Caco-2 (cell line): ENCODE measurements around the gene GBP5. TPM values are rescaled to one million over a fixed set of nuclear protein-coding genes. Genes with fewer than 3 reads are reported as not detected.

ENCODE experiments used
- BruUV-seq: library from RNA; stranded (reverse); fragments of 400-500 nt; replicated peaks from 2 replicates; lab custom pipeline; 2021; lab: Mats Ljungman, UMichigan
- CTCF ChIA-PET: fragments of 300-600 bp; sonication (Branson Sonifier 250); formaldehyde crosslinking; loops from one replicate; lab custom pipeline; 2022; ENCODE audit warnings: antibody characterized with exemption; lab: Charles Lee
- POLR2A ChIA-PET: fragments of 300-600 bp; sonication (Branson Sonifier 250); formaldehyde crosslinking; loops from one replicate; lab custom pipeline; 2022; ENCODE audit warnings: antibody characterized with exemption; lab: Charles Lee
- DNase-seq, 2 experiments: peaks; one replicate each; pipeline versions ENCODE4 v3.0.0 to v3.0.0-alpha.2; 2020 to 2022
- H3K27me3 ChIP-seq: replicated peaks from 2 replicates; pipeline ENCODE4 v1.6.0; 2011; ENCODE audit warnings: low read length; ENCODE audit not compliant: control insufficient read depth, insufficient read depth
- H3K36me3 ChIP-seq: 2 replicates; pipeline ENCODE4 v1.5.1; 2011; ENCODE audit warnings: low read length; ENCODE audit not compliant: control insufficient read depth, insufficient read depth
- H3K4me1 ChIP-seq: fragments of 250-450 bp; sonication (Bioruptor Pico); 2 replicates; pipeline ENCODE4 v1.5.1; 2020; ENCODE audit warnings: mild to moderate bottlenecking
- H3K4me3 ChIP-seq: 2 replicates; pipeline ENCODE4 v1.5.1; 2011; ENCODE audit warnings: low read depth, mild to moderate bottlenecking, control low read depth, low read length
- H3K9me3 ChIP-seq: fragments of 250-450 bp; sonication (Bioruptor Pico); 2 replicates; pipeline ENCODE4 v1.5.1; 2020; ENCODE audit warnings: mild to moderate bottlenecking, moderate library complexity
- H3K27ac Mint-ChIP-seq: one replicate; pipeline ENCODE4 v1.8.0; 2022; ENCODE audit warnings: mixed read lengths; ENCODE audit not compliant: unreplicated experiment
- H3K27me3 Mint-ChIP-seq: one replicate; pipeline ENCODE4 v1.8.0; 2022; ENCODE audit warnings: mixed read lengths; ENCODE audit not compliant: insufficient read depth, unreplicated experiment
- H3K36me3 Mint-ChIP-seq: one replicate; pipeline ENCODE4 v1.8.0; 2022; ENCODE audit warnings: mild to moderate bottlenecking, mixed read lengths; ENCODE audit not compliant: insufficient read depth, unreplicated experiment
- H3K4me1 Mint-ChIP-seq: one replicate; pipeline ENCODE4 v1.8.0; 2022; ENCODE audit warnings: low read depth, mixed read lengths; ENCODE audit not compliant: unreplicated experiment
- H3K4me3 Mint-ChIP-seq: one replicate; pipeline ENCODE4 v1.8.0; 2022; ENCODE audit warnings: mild to moderate bottlenecking, moderate library complexity, mixed read lengths; ENCODE audit not compliant: unreplicated experiment
- H3K9me3 Mint-ChIP-seq: one replicate; pipeline ENCODE4 v1.8.0; 2022; ENCODE audit warnings: mixed read lengths; ENCODE audit not compliant: unreplicated experiment
- intact Hi-C: fragments of 100-400 bp; cut with micrococcal nuclease; formaldehyde crosslinking; loops from one replicate; pipeline ENCODE4 v1.10.0; 2022; ENCODE audit not compliant: unreplicated experiment
- total RNA-seq: library from RNA; stranded (reverse); gene quantifications from 2 replicates; pipeline ENCODE4 v1.2.3, GENCODE V29; 2022
- TF ChIP-seq, protein P1 (sequence below), 2 experiments: fragments of 200-600 bp in 1 of 2; IDR thresholded peaks; 1 replicate in 1 of 2; 2 replicates in 1 of 2; pipeline versions ENCODE4 v1.5.1 to v1.8.0; 2011 to 2022; ENCODE audit warnings: antibody characterized with exemption in 1 of 2, control low read depth in 1 of 2, inconsistent platforms in 1 of 2, low read depth in 1 of 2, low read length in 1 of 2, mild to moderate bottlenecking in 1 of 2, moderate library complexity in 1 of 2; ENCODE audit not compliant: insufficient read depth in 1 of 2, severe bottlenecking in 1 of 2, unreplicated experiment in 1 of 2

GBP5 gene
- total RNA-seq, 1 experiment from 2014 or later: not detected

GRCh38 chr1:89279011-89279466 is 6.4 kb upstream of the GBP5 start:
- H3K27me3 Mint-ChIP-seq: no peaks in the 10 kb centered on the region
- POLR2A ChIA-PET: no interaction called here
- CTCF ChIA-PET: no interaction called here
- no peaks in the 10 kb centered on the region for H3K36me3 ChIP-seq
- H3K27me3 ChIP-seq: no peaks in the 10 kb centered on the region
- no peaks in the 10 kb centered on the region for H3K36me3 Mint-ChIP-seq
- no peaks in the 10 kb centered on the region for H3K4me1 Mint-ChIP-seq
- no peaks in the 10 kb centered on the region for H3K9me3 ChIP-seq
- H3K27ac Mint-ChIP-seq: no peak overlapping the region
- DNase-seq: no peak
- no peaks in the 10 kb centered on the region for H3K4me1 ChIP-seq
- H3K4me3 ChIP-seq: no peak overlapping the region
- H3K9me3 Mint-ChIP-seq: no peaks in the 10 kb centered on the region
- TF ChIP-seq, protein P1, sequence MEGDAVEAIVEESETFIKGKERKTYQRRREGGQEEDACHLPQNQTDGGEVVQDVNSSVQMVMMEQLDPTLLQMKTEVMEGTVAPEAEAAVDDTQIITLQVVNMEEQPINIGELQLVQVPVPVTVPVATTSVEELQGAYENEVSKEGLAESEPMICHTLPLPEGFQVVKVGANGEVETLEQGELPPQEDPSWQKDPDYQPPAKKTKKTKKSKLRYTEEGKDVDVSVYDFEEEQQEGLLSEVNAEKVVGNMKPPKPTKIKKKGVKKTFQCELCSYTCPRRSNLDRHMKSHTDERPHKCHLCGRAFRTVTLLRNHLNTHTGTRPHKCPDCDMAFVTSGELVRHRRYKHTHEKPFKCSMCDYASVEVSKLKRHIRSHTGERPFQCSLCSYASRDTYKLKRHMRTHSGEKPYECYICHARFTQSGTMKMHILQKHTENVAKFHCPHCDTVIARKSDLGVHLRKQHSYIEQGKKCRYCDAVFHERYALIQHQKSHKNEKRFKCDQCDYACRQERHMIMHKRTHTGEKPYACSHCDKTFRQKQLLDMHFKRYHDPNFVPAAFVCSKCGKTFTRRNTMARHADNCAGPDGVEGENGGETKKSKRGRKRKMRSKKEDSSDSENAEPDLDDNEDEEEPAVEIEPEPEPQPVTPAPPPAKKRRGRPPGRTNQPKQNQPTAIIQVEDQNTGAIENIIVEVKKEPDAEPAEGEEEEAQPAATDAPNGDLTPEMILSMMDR (IDR thresholded peaks at IDR 0.05; ENCODE audit: insufficient read depth in 1 of 2, low read depth in 1 of 2, low read length in 1 of 2, severe bottlenecking in 1 of 2, unreplicated experiment in 1 of 2): no peak
- BruUV-seq: no TSS peak
- no peak overlapping the region for H3K4me3 Mint-ChIP-seq
- intact Hi-C loops: no loop called here

GRCh38 chr1:89277725-89278124 is 5.1 kb upstream of the GBP5 start:
- ChIA-PET POLR2A (no interaction called here), CTCF (no interaction called here)
- Histone ChIP-seq H3K27me3 (no peaks in the 10 kb centered on the region), H3K36me3 (no peaks in the 10 kb centered on the region), H3K4me3 (no peak overlapping the region), H3K4me1 (no peaks in the 10 kb centered on the region), H3K9me3 (no peaks in the 10 kb centered on the region)
- Mint-ChIP-seq H3K4me3 (no peak overlapping the region), H3K27me3 (no peaks in the 10 kb centered on the region), H3K27ac (no peak overlapping the region), H3K36me3 (no peaks in the 10 kb centered on the region), H3K9me3 (no peaks in the 10 kb centered on the region), H3K4me1 (no peaks in the 10 kb centered on the region)
- TF ChIP-seq, protein P1 (IDR thresholded peaks at IDR 0.05; ENCODE audit: insufficient read depth in 1 of 2, low read depth in 1 of 2, low read length in 1 of 2, severe bottlenecking in 1 of 2, unreplicated experiment in 1 of 2): no peak
- intact Hi-C loops: loop anchor here (2.0 kb wide), 1 partner anchor 279 kb away; no protein-coding TSS in a partner anchor
- no peak for DNase-seq
- BruUV-seq: no TSS peak

GRCh38 chr1:89276690-89277089 is 4.0 kb upstream of the GBP5 start:
- Mint-ChIP-seq H3K36me3 (no peaks in the 10 kb centered on the region), H3K27ac (no peak overlapping the region), H3K27me3 (no peaks in the 10 kb centered on the region), H3K4me3 (no peak overlapping the region), H3K4me1 (no peaks in the 10 kb centered on the region), H3K9me3 (no peaks in the 10 kb centered on the region)
- Histone ChIP-seq H3K36me3 (no peaks in the 10 kb centered on the region), H3K4me3 (no peak overlapping the region), H3K9me3 (no peaks in the 10 kb centered on the region), H3K4me1 (no peaks in the 10 kb centered on the region), H3K27me3 (no peaks in the 10 kb centered on the region)
- CTCF ChIA-PET: no interaction called here
- DNase-seq: no peak
- BruUV-seq: no TSS peak
- intact Hi-C loops: loop anchor here (2.0 kb wide), 1 partner anchor 278 kb away; no protein-coding TSS in a partner anchor
- POLR2A ChIA-PET: no interaction called here
- TF ChIP-seq, protein P1 (IDR thresholded peaks at IDR 0.05; ENCODE audit: insufficient read depth in 1 of 2, low read depth in 1 of 2, low read length in 1 of 2, severe bottlenecking in 1 of 2, unreplicated experiment in 1 of 2): no peak
